Endodermal cell (in vitro differentiated cells): ENCODE data around the gene REPS2. TPM values are rescaled to one million over a fixed set of nuclear protein-coding genes. Genes with fewer than 3 reads are reported as not detected.
"Not testable (repeated sequence)": the region's sequence is repeated elsewhere in the genome, so short reads cannot be mapped to it uniquely, and the experiment has no call there.

Experiments
- DNase-seq: peaks from one replicate; pipeline ENCODE4 v3.0.0-alpha.2; 2017
- H3K27ac ChIP-seq: 2 replicates; pipeline ENCODE4 v1.5.1; 2013; ENCODE audit warnings: mild to moderate bottlenecking, low read depth, low read length, moderate library complexity
- H3K27me3 ChIP-seq: 2 replicates; pipeline ENCODE4 v1.6.1; 2013; ENCODE audit warnings: mild to moderate bottlenecking, low read length, moderate library complexity; ENCODE audit not compliant: insufficient read depth, control insufficient read depth, poor library complexity, severe bottlenecking
- H3K36me3 ChIP-seq: 2 replicates; pipeline ENCODE4 v1.7.0; 2013; ENCODE audit warnings: mild to moderate bottlenecking, low read length, moderate library complexity; ENCODE audit not compliant: control insufficient read depth, insufficient read depth
- H3K4me1 ChIP-seq: one replicate; pipeline ENCODE4 v1.7.0; 2013; ENCODE audit warnings: low read length; ENCODE audit not compliant: control insufficient read depth, insufficient read depth
- H3K4me3 ChIP-seq: 2 replicates; pipeline ENCODE4 v1.5.1; 2013; ENCODE audit warnings: mild to moderate bottlenecking, low read length, moderate library complexity
- H3K9ac ChIP-seq: 2 replicates; pipeline ENCODE4 v1.6.1; 2013; ENCODE audit warnings: mild to moderate bottlenecking, low read length, moderate library complexity; ENCODE audit not compliant: poor library complexity, severe bottlenecking; ENCODE audit errors: extremely low read depth
- H3K9me3 ChIP-seq: 2 replicates; pipeline ENCODE4 v1.6.1; 2013; ENCODE audit warnings: mild to moderate bottlenecking, low read length, moderate library complexity; ENCODE audit not compliant: control insufficient read depth
- H3K27ac Mint-ChIP-seq: 2 replicates; pipeline ENCODE4 v1.8.0; 2020; ENCODE audit warnings: mixed read lengths
- H3K27me3 Mint-ChIP-seq: 2 replicates; pipeline ENCODE4 v1.8.0; 2021; ENCODE audit warnings: mild to moderate bottlenecking, mixed read lengths; ENCODE audit not compliant: insufficient read depth
- H3K36me3 Mint-ChIP-seq: 2 replicates; pipeline ENCODE4 v1.8.0; 2020; ENCODE audit warnings: low read depth, mixed read lengths
- H3K4me1 Mint-ChIP-seq: 2 replicates; pipeline ENCODE4 v1.8.0; 2020; ENCODE audit warnings: mixed read lengths
- H3K4me3 Mint-ChIP-seq: 2 replicates; pipeline ENCODE4 v1.8.0; 2020; ENCODE audit warnings: mild to moderate bottlenecking, moderate library complexity, mixed read lengths
- H3K9me3 Mint-ChIP-seq: 2 replicates; pipeline ENCODE4 v1.8.0; 2020; ENCODE audit warnings: mild to moderate bottlenecking, mixed read lengths
- CTCF ChIP-seq: fragments of 200-600 bp; sonication (generic); conservative IDR thresholded peaks from 2 replicates; pipeline ENCODE4 v1.5.0; 2021; ENCODE audit warnings: antibody characterized with exemption, mild to moderate bottlenecking
- WGBS, 2 experiments: methylation state at CpG; one replicate each; pipeline versions ENCODE4 v1.1.5 to v1.1.7; 2013; ENCODE audit warnings: missing lambda C conversion rate in 2 of 2, mixed read lengths in 1 of 2; ENCODE audit not compliant: insufficient coverage in 1 of 2, insufficient read length in 1 of 2; 5-methylcytosine and 5-hydroxymethylcytosine counted together
- total RNA-seq, 2 donors: library from RNA; stranded (reverse); fragmentation: NEBNext Ultra II Directional in 1 of 2; extraction: Animal tissue kit (Norgen Biotek cat#: 25700) in 1 of 2; gene quantifications; 2 replicates in 1 of 2; 3 replicates in 1 of 2; pipeline ENCODE4 v1.2.1, GENCODE V29; 2021

REPS2 gene
- total RNA-seq, 2 donors from 2014 or later, result 4.3 to 16.6 TPM

GRCh38 chrX:16957751-16958150, 11.3 kb downstream of the REPS2 start:
- Mint-ChIP-seq H3K36me3 (peaks cover 2% of the 10 kb centered on the region), H3K9me3 (no peaks in the 10 kb centered on the region), H3K4me3 (no peak overlapping the region), H3K4me1 (peaks cover 23% of the 10 kb centered on the region), H3K27me3 (no peaks in the 10 kb centered on the region), H3K27ac (no peak overlapping the region)
- Histone ChIP-seq H3K27ac (no peak overlapping the region), H3K36me3 (no peaks in the 10 kb centered on the region), H3K4me3 (no peak overlapping the region), H3K9me3 (no peaks in the 10 kb centered on the region), H3K27me3 (no peaks in the 10 kb centered on the region), H3K4me1 (no peaks in the 10 kb centered on the region), H3K9ac (no peak overlapping the region)
- DNase-seq, result no peak
- WGBS, 2 experiments, result 75% methylated on average over 2 of the region's 3 CpGs; no CpG with 5 or more reads in 1 of the 2 experiments
- no peak for TF ChIP-seq CTCF

GRCh38 chrX:16958356-16958755, 11.9 kb downstream of the REPS2 start:
- TF ChIP-seq CTCF, result peak; percentile 43
- Histone ChIP-seq H3K36me3 (no peaks in the 10 kb centered on the region), H3K27me3 (no peaks in the 10 kb centered on the region), H3K27ac (no peak overlapping the region), H3K9me3 (no peaks in the 10 kb centered on the region), H3K4me1 (no peaks in the 10 kb centered on the region), H3K4me3 (no peak overlapping the region), H3K9ac (no peak overlapping the region)
- Mint-ChIP-seq H3K4me1 (peaks cover 23% of the 10 kb centered on the region), H3K9me3 (no peaks in the 10 kb centered on the region), H3K27me3 (no peaks in the 10 kb centered on the region), H3K36me3 (peaks cover 2% of the 10 kb centered on the region), H3K4me3 (no peak overlapping the region), H3K27ac (peak overlapping the region; percentile 42)
- DNase-seq, result peak; percentile 63
- 50% methylated on average over 1 of the region's 2 CpGs; no CpG with 5 or more reads in 1 of the 2 experiments for WGBS, 2 experiments

- not testable (repeated sequence) for H3K9ac ChIP-seq, H3K4me3 ChIP-seq, DNase-seq, H3K4me1 Mint-ChIP-seq, H3K9me3 ChIP-seq, H3K4me1 ChIP-seq, H3K27ac Mint-ChIP-seq, H3K4me3 Mint-ChIP-seq, H3K27ac ChIP-seq, H3K27me3 Mint-ChIP-seq, H3K36me3 ChIP-seq, H3K27me3 ChIP-seq
- Mint-ChIP-seq H3K9me3 (peaks cover 31% of the 10 kb centered on the region), H3K36me3 (peaks cover 14% of the 10 kb centered on the region)
- 93 to 95% methylated on average over 3 to 4 of the region's 4 CpGs for WGBS, 2 experiments
Observed at GRCh38 chrX:16962661-16963060, 16.2 kb downstream of the REPS2 start.

GRCh38 chrX:16963216-16963615, 16.8 kb downstream of the REPS2 start:
- TF ChIP-seq CTCF, result no peak
- WGBS, 2 experiments, result 60% methylated on average over 1 of the region's 1 CpG; no CpG with 5 or more reads in 1 of the 2 experiments
- Histone ChIP-seq H3K27me3 (no peaks in the 10 kb centered on the region), H3K4me3 (no peak overlapping the region), H3K4me1 (no peaks in the 10 kb centered on the region), H3K9ac (no peak overlapping the region), H3K36me3 (no peaks in the 10 kb centered on the region), H3K9me3 (no peaks in the 10 kb centered on the region), H3K27ac (no peak overlapping the region)
- Mint-ChIP-seq H3K36me3 (peaks cover 15% of the 10 kb centered on the region), H3K9me3 (peaks cover 34% of the 10 kb centered on the region), H3K4me3 (no peak overlapping the region), H3K27me3 (peaks cover 1% of the 10 kb centered on the region), H3K27ac (no peak overlapping the region), H3K4me1 (peaks cover 5% of the 10 kb centered on the region)
- no peak for DNase-seq

GRCh38 chrX:16964976-16965375, 18.5 kb downstream of the REPS2 start:
- WGBS, 2 experiments, result no CpG with 5 or more reads among the region's 32 CpGs
- not testable (repeated sequence) for H3K4me1 ChIP-seq, H3K4me1 Mint-ChIP-seq, H3K27ac Mint-ChIP-seq, H3K9ac ChIP-seq, H3K9me3 ChIP-seq, H3K4me3 ChIP-seq, H3K27ac ChIP-seq, H3K27me3 ChIP-seq, H3K27me3 Mint-ChIP-seq, DNase-seq, H3K36me3 ChIP-seq, H3K4me3 Mint-ChIP-seq
- H3K36me3 Mint-ChIP-seq, result peaks cover 15% of the 10 kb centered on the region
- peaks cover 42% of the 10 kb centered on the region for H3K9me3 Mint-ChIP-seq
